ENCODE data around the gene RAPGEF6.

DNA sequence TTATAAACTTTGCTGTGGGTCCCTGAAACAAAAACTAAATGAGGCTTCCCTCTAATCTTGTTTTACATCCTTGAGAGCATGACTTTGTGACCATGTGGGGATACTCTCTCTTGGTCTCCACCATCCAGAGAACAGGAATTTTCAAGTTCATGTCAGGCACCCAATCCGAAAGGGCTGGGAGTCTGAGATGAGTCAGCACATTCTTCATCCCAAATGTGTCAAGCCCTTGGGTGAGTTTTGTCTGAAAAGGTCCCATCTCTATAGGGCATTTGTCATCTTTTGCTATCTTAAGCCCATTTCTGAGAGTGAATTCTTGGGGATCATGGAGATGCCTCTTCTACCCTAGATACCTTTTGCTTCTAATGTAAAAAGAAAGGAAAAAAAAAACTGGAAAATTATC, 26.9 kb upstream of the RAPGEF6 start:
- TF ChIP-seq, protein P1, sequence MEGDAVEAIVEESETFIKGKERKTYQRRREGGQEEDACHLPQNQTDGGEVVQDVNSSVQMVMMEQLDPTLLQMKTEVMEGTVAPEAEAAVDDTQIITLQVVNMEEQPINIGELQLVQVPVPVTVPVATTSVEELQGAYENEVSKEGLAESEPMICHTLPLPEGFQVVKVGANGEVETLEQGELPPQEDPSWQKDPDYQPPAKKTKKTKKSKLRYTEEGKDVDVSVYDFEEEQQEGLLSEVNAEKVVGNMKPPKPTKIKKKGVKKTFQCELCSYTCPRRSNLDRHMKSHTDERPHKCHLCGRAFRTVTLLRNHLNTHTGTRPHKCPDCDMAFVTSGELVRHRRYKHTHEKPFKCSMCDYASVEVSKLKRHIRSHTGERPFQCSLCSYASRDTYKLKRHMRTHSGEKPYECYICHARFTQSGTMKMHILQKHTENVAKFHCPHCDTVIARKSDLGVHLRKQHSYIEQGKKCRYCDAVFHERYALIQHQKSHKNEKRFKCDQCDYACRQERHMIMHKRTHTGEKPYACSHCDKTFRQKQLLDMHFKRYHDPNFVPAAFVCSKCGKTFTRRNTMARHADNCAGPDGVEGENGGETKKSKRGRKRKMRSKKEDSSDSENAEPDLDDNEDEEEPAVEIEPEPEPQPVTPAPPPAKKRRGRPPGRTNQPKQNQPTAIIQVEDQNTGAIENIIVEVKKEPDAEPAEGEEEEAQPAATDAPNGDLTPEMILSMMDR (IDR thresholded peaks at IDR 0.05; ENCODE audit: low read depth, low read length, poor library complexity, severe bottlenecking), result no peak
- no peak for TF ChIP-seq EZH2phosphoT487 (IDR thresholded peaks at IDR 0.05; ENCODE audit: borderline replicate concordance, low read length)
